ENCODE results near the gene ACTG2.

DNA sequence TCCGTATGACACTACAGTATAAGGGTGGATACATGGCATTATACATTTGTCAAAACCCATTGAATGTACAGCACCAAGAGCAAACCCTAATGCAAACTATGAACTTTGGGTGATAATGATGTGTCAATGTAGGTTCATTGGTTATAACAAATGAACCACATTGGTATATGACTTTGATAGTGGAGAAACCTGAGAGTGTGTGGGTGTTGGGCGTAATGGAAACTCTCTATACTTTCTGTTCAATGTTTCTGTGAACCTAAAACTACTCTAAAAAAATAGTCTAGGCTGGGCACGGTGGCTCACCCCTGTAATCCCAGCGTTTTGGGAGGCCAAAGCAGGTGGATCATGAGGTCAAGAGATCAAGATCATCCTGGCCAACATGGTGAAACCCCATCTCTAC, 6.5 kb upstream of the ACTG2 start:
- TF ChIP-seq POLR2A (IDR thresholded peaks at IDR 0.05) (no peak), CTCF (IDR thresholded peaks at IDR 0.05) (no peak)

Data from uterus (tissue), 2 donors.